Gastrocnemius medialis (tissue), 4 donors: ENCODE results near the gene MRPL10. TPM values are rescaled to one million over a fixed set of nuclear protein-coding genes. Genes with fewer than 3 reads are reported as not detected.

Experiments used
- ATAC-seq, 2 donors: fragments of 150-250 bp; one replicate each; pipeline ENCODE4 v1.9.1; 2016
- DNase-seq, 2 donors: peaks; one replicate each; pipeline ENCODE4 v3.0.0-alpha.2; 2019
- H3K27ac ChIP-seq, 4 donors: fragments of 200-600 bp; sonication (generic); 1 replicate in 1 of 4; 2 replicates in 3 of 4; pipeline ENCODE4 v1.5.1; 2016 to 2018; ENCODE audit warnings: mild to moderate bottlenecking in 2 of 4, moderate library complexity in 1 of 4
- H3K27me3 ChIP-seq, 3 donors: fragments of 200-600 bp; sonication (generic) in 2 of 3; 1 replicate in 1 of 3; 2 replicates in 2 of 3; pipeline versions ENCODE4 v1.5.1 to v1.6.0; 2016 to 2019; ENCODE audit warnings: mild to moderate bottlenecking in 1 of 3, moderate library complexity in 1 of 3
- H3K36me3 ChIP-seq, 2 donors: fragments of 200-600 bp; sonication (generic) in 1 of 2; one replicate each; pipeline ENCODE4 v1.5.1; 2017 to 2018
- H3K4me1 ChIP-seq, 2 donors: fragments of 200-600 bp; sonication (generic) in 1 of 2; one replicate each; pipeline ENCODE4 v1.5.1; 2016 to 2017; ENCODE audit warnings: mild to moderate bottlenecking in 2 of 2
- H3K4me3 ChIP-seq, 4 donors: fragments of 200-600 bp; sonication (generic) in 3 of 4; 1 replicate in 1 of 4; 2 replicates in 3 of 4; pipeline ENCODE4 v1.5.1; 2016 to 2019; ENCODE audit warnings: mild to moderate bottlenecking in 2 of 4
- H3K9me3 ChIP-seq, 3 donors: fragments of 200-600 bp; sonication (generic) in 2 of 3; 1 replicate in 1 of 3; 2 replicates in 2 of 3; pipeline ENCODE4 v1.5.1; 2016 to 2019
- POLR2A ChIP-seq, 2 donors: fragments of 450-650 bp; IDR thresholded peaks; one replicate each; pipeline ENCODE4 v1.6.1; 2017; ENCODE audit warnings: antibody characterized with exemption in 2 of 2, mild to moderate bottlenecking in 2 of 2, moderate library complexity in 2 of 2
- in situ Hi-C, 4 donors: fragments of 200-750 bp; cut with MboI; loops; one replicate each; pipeline versions ENCODE4 v1.15.0 to v1.8.0; 2017; ENCODE audit warnings: low sequenced_read_pairs in 4 of 4
- intact Hi-C: fragments of 100-400 bp; cut with DNase I; formaldehyde crosslinking; loops from one replicate; pipeline ENCODE4 v1.15.1; 2023; ENCODE audit warnings: low total_unique reads
- total RNA-seq, 4 donors: library from RNA; depleted of rRNA; stranded (reverse); fragments of >200 nt; gene quantifications; one replicate each; pipeline versions ENCODE4 v1.1.0 to v1.2.3, GENCODE V29; 2016
- TF ChIP-seq, protein P1 (sequence below), 5 experiments: fragments of 450-650 bp in 3 of 5; fragments of 200-600 bp in 2 of 5; sonication (generic) in 2 of 5; IDR thresholded peaks in 4 of 5; conservative IDR thresholded peaks in 1 of 5; 1 replicate in 4 of 5; 2 replicates in 1 of 5; pipeline ENCODE4 v1.5.1; 2016 to 2019; ENCODE audit warnings: antibody characterized with exemption in 5 of 5, mild to moderate bottlenecking in 3 of 5, moderate library complexity in 3 of 5

MRPL10 gene
- total RNA-seq, 4 donors from 2014 or later: 38.6 to 76.5 (median 49.6) TPM

DNA sequence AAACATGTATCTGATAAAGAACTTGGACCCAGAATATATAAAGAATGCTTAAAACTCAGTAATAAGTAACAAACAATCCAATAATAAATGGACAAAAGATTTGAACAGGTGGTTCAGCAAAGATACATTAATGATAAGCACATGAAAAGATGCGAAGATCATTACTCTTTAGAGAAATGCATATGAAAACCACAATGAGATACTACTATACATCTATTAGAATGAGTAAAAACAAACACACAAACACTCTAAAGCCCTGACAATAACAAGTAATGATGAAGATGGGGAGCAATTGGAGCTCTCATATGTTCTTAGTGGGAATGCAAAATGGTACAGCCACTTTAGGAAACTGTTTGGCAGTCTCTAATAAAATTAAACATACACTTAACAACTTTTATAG is 38.9 kb downstream of the MRPL10 start:
- TF ChIP-seq, protein P1, sequence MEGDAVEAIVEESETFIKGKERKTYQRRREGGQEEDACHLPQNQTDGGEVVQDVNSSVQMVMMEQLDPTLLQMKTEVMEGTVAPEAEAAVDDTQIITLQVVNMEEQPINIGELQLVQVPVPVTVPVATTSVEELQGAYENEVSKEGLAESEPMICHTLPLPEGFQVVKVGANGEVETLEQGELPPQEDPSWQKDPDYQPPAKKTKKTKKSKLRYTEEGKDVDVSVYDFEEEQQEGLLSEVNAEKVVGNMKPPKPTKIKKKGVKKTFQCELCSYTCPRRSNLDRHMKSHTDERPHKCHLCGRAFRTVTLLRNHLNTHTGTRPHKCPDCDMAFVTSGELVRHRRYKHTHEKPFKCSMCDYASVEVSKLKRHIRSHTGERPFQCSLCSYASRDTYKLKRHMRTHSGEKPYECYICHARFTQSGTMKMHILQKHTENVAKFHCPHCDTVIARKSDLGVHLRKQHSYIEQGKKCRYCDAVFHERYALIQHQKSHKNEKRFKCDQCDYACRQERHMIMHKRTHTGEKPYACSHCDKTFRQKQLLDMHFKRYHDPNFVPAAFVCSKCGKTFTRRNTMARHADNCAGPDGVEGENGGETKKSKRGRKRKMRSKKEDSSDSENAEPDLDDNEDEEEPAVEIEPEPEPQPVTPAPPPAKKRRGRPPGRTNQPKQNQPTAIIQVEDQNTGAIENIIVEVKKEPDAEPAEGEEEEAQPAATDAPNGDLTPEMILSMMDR (IDR thresholded peaks at IDR 0.05 in 4 of 5, conservative IDR thresholded peaks at IDR 0.05 in 1 of 5): no peak
- no peak for TF ChIP-seq POLR2A (IDR thresholded peaks at IDR 0.05)
- H3K36me3 ChIP-seq: no peaks in the 10 kb centered on the region
- no peak for ATAC-seq
- no peak for DNase-seq
- peaks cover 47 to 55% (median 49%) of the 10 kb centered on the region in 3 donors for H3K27me3 ChIP-seq
- in situ Hi-C loops (loop anchor here in 1 of 4 donors (25.0 kb wide), 1 partner anchor 130 kb away; no protein-coding TSS in a partner anchor), intact Hi-C loops (no loop called here)
- no peak overlapping the region for H3K27ac ChIP-seq
- H3K9me3 ChIP-seq: no peaks in the 10 kb centered on the region
- H3K4me1 ChIP-seq: peaks cover 5 to 8% of the 10 kb centered on the region in 2 donors
- no peak overlapping the region for H3K4me3 ChIP-seq

DNA sequence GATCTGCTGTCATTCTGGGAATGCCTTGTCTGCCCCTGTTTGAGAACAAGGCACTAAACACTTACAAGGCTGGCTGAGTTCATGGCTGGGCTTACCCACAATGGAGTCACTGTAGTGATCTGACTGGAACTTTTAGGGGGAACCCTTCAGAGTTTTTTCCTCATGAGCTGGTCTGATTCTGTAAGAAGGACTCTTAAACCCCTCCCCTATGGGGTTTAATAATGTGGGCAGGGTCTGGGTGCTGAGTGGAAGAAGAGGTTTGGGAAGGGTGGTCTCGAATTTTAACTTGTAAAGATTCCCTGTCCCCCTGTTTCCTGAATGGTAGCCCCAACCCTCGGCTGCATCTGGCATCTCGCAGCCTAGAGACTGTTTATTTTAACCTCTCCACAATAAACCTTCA is 40.3 kb downstream of the MRPL10 start:
- Histone ChIP-seq H3K36me3 (no peaks in the 10 kb centered on the region), H3K27me3 (peaks cover 48 to 55% (median 53%) of the 10 kb centered on the region in 3 donors), H3K9me3 (no peaks in the 10 kb centered on the region), H3K4me1 (peaks cover 5 to 8% of the 10 kb centered on the region in 2 donors), H3K27ac (no peak overlapping the region), H3K4me3 (no peak overlapping the region)
- no peak for ATAC-seq
- intact Hi-C loops (no loop called here), in situ Hi-C loops (loop anchor here in 1 of 4 donors (25.0 kb wide), 1 partner anchor 129 kb away; no protein-coding TSS in a partner anchor)
- DNase-seq: no peak
- TF ChIP-seq POLR2A (IDR thresholded peaks at IDR 0.05): no peak
- TF ChIP-seq, protein P1 (IDR thresholded peaks at IDR 0.05 in 4 of 5, conservative IDR thresholded peaks at IDR 0.05 in 1 of 5): no peak

DNA sequence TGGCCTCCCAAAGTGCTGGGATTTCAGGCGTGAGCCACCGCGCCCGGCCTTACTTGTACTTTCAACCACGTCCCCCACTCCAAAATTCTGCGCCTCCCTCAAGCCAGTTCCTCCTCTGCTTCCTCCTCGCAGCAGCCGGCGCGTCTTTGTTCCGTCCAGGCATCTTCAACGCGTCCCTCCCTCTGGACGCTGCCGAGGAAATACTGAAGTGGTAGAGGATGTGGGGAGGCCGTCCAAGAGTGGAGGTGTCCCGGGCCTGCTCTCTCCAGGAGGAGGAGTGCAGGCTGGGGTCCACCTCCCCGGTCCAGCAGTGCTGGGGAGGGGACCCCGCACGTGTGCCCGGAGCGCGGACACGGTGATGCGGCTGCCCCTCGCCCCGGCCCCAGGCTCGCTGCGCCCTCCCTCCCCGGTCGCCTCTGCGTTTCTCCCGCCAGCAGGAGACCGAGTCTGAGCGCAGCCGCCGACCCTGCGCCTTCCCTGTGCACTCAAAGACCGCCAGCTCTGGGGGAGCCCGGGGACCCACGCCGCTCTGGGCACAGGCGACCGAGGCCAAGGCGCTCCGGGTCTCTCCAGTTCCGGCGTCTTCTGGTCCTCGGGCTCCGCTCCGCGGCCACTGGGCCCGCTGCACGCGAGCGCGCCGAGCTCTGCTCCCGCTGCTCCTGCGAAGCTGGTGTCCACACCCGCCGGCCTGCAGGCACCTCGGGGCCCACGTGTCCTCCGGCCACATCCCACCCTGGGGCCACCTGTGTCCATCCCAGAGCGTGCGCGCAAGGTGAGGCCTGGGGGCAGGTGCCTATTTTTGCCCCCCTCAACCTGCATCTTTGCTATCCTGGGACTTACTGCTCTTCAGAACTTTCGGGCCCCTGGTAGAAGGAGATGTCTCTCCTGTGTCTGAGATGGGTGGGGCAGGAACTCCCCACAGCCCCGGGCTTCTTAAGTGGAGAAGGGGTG is 41.5 kb downstream of the MRPL10 start:
- ATAC-seq (peak; percentile 44 to 69), DNase-seq (no peak)
- TF ChIP-seq, protein P1 (IDR thresholded peaks at IDR 0.05 in 4 of 5, conservative IDR thresholded peaks at IDR 0.05 in 1 of 5): peak in 4 of 5 experiments; percentile 19 to 57 (median 46)
- no peak for TF ChIP-seq POLR2A (IDR thresholded peaks at IDR 0.05)
- Histone ChIP-seq H3K4me3 (peak overlapping the region; percentile 24 to 48 (median 44)), H3K27ac (no peak overlapping the region), H3K27me3 (peaks cover 48 to 58% (median 54%) of the 10 kb centered on the region in 3 donors), H3K36me3 (no peaks in the 10 kb centered on the region), H3K9me3 (no peaks in the 10 kb centered on the region), H3K4me1 (peaks cover 5 to 8% of the 10 kb centered on the region in 2 donors)
- intact Hi-C loops: no loop called here
- in situ Hi-C loops: loop anchor here in 1 of 4 donors (25.0 kb wide), 1 partner anchor 128 kb away; no protein-coding TSS in a partner anchor

DNA sequence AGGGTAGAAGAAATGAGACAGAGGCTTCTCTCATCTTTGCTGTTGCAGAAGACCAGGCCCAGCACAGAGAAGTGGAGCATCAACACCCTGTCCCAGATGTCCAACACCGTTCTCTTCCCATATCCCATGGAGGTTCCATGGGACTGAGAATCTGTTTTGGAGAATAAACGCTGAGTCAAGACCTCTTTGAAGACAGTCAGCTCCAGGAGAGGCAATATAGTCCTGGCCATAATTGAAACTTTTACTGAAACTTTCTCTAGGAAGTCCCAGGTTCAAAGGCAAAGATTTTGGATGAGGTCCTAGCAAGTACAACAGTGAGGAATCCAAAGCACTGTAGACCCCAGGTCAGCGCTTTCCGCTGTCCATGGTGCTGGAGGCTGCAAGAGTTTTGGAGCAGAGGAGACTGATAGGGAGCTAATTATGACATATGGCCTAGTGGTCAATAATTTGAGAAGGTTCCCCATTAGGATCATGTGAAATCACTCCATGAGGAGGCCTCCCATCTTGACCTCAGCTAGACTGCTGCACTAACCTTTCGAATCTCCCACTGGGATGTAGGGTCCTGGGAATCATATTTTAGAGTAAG is 45.7 kb downstream of the MRPL10 start:
- no peaks in the 10 kb centered on the region for H3K9me3 ChIP-seq
- ATAC-seq (no peak), DNase-seq (no peak)
- H3K36me3 ChIP-seq: no peaks in the 10 kb centered on the region
- in situ Hi-C loops: loop anchor here in 1 of 4 donors (25.0 kb wide), 1 partner anchor 123 kb away; no protein-coding TSS in a partner anchor
- peaks cover 5 to 8% of the 10 kb centered on the region in 2 donors for H3K4me1 ChIP-seq
- TF ChIP-seq, protein P1 (IDR thresholded peaks at IDR 0.05 in 4 of 5, conservative IDR thresholded peaks at IDR 0.05 in 1 of 5): no peak
- TF ChIP-seq POLR2A (IDR thresholded peaks at IDR 0.05): no peak
- peaks cover 30 to 33% (median 30%) of the 10 kb centered on the region in 3 donors for H3K27me3 ChIP-seq
- intact Hi-C loops: no loop called here
- no peak overlapping the region for H3K27ac ChIP-seq
- H3K4me3 ChIP-seq: no peak overlapping the region
